Body of pancreas (tissue), 4 donors: Measurements from ENCODE around the gene RHOBTB1.

Experiments
- POLR2A ChIP-seq, 3 donors: fragments of 450-650 bp; IDR thresholded peaks; one replicate each; pipeline ENCODE4 v1.6.1; 2016; ENCODE audit warnings: antibody characterized with exemption in 3 of 3, mild to moderate bottlenecking in 2 of 3
- TF ChIP-seq, protein P1 (sequence below), 7 experiments: fragments of 450-650 bp in 4 of 7; fragments of 200-600 bp in 3 of 7; sonication (generic) in 3 of 7; IDR thresholded peaks; one replicate each; pipeline ENCODE4 v1.5.1; 2016 to 2019; ENCODE audit warnings: antibody characterized with exemption in 7 of 7

DNA sequence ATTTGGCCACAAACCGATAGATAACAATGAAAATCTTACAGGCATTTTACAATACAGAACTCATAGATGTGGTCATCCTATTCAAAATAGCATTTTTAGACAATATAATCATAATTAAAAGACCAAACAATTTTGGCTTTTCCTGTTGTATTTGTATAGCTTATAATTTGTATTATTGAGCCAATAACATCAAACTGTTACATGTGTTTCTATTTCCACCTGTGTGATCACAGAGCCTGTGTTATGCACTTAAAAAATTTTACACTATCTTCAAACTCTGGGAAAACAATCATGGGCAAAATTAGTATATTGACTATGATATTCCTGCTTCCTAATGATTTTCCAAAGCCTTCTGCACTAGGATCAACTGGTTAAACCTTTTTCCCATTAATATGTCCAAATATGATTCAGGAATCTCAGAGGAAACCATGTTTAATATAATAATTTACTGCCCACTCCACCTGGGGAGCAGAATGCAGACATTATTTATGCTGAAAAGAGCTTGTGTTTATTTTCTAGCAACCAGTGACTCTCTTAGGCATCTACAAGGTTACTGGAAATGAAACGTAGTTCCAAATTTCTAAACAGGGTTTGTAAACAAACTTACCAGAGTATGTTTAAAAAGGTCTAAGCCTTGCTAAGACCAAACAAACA, 1.7 kb downstream of the RHOBTB1 start:
- TF ChIP-seq, protein P1, sequence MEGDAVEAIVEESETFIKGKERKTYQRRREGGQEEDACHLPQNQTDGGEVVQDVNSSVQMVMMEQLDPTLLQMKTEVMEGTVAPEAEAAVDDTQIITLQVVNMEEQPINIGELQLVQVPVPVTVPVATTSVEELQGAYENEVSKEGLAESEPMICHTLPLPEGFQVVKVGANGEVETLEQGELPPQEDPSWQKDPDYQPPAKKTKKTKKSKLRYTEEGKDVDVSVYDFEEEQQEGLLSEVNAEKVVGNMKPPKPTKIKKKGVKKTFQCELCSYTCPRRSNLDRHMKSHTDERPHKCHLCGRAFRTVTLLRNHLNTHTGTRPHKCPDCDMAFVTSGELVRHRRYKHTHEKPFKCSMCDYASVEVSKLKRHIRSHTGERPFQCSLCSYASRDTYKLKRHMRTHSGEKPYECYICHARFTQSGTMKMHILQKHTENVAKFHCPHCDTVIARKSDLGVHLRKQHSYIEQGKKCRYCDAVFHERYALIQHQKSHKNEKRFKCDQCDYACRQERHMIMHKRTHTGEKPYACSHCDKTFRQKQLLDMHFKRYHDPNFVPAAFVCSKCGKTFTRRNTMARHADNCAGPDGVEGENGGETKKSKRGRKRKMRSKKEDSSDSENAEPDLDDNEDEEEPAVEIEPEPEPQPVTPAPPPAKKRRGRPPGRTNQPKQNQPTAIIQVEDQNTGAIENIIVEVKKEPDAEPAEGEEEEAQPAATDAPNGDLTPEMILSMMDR (IDR thresholded peaks at IDR 0.05) = no peak
- TF ChIP-seq POLR2A (IDR thresholded peaks at IDR 0.05) = no peak
